HT-29 (cell line): ENCODE results near the gene IP6K1. TPM values are rescaled to one million over a fixed set of nuclear protein-coding genes. Genes with fewer than 3 reads are reported as not detected.

Source experiments
- DNase-seq: peaks from one replicate; pipeline ENCODE4 v3.0.0-alpha.2; 2015; ENCODE audit warnings: low spot score
- total RNA-seq: library from RNA; depleted of rRNA; stranded (reverse); fragments of >200 nt; shearing (Covaris generic); gene quantifications from 2 replicates; pipeline ENCODE4 v1.2.3, GENCODE V29; 2014

Gene IP6K1
- total RNA-seq, 1 experiment from 2014 or later: 38.3 TPM

DNA sequence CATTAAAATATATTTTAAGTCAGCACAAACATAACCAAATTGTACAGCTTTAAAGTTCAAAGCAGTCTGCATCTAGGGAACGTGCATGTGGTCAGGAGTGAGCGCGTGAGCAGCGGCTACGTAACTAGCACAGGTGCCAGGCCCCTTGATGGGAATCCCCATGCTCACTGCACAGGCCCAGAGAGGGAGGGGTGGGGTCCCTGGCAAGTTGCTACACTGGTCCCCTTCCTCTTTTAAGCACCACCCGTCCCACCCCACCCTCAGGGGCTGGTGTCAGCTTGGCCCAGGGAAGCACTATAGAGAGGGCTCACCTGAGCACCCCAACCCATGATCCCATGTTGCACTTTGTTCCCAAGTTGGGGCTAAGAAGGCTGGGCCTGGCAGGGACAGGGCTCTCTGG is 61.8 kb downstream of the IP6K1 start:
- DNase-seq: no peak

DNA sequence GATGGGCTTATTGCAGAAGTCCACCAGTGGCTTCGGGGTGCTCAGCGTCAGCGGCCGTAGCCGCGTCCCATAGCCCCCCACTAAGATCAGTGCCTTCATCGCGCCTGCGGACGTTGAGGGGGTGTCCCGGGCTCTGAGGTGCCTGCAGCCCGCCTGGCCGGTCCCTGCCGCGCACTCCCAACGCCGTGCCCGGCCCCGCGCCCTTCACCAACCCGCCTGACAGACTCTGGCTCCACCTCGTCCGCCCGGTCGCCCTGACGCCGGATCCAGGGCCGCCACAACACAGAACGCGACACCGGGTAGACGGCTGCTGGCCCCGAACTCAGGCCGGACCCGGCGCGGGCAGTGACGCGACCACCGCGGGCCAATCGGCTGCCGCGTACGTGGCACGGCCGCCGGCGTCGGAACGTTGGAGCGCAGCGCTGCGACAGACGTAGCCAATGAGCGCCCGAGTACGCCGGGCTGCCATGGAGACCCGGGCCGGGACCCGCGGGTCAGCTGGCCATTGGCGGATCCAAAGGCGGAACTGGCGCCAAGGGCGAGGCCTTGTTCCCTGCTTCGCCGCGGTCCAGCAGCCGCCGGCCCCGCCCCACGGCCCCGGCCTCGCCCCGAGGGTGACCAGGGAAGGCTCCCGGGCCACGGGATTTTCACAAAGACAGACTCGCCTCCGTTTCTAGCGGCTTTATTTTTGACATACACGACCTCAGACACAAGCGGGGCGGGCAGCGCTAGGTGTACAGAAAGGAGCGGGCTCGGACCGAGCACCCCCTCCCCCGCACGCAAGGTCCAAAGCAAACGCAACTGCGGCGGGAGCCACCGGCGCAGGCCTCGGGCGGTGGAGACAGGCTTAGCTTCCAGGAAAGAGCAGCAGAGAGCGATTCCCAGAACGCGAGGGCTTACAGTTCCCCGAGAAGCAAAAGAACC is 62.5 kb downstream of the IP6K1 start, which contains the start of gene GMPPB:
Gene GMPPB, minus strand, starts transcription at position 324 of the 924 bp plus-strand sequence. Its CDS starts 225 bp downstream, at position 99.
- peak; percentile 95 for DNase-seq

DNA sequence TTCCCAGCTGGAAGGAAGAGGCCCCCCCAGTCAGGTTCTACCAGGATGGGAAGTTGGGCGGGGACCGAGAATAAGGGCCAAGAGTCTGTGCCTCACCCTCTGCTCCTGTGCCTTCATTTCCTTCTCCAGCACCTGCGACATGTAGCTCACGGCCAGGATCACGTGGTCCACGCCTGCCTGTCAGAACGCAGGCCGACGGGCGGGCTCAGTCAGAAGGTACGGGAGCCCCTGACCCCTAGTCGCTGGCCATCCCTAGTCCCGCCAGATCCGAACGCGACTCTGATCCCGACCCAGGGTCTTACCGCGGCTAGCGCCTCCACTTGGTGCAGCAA is 63.1 kb downstream of the IP6K1 start:
- DNase-seq: peak; percentile 54

DNA sequence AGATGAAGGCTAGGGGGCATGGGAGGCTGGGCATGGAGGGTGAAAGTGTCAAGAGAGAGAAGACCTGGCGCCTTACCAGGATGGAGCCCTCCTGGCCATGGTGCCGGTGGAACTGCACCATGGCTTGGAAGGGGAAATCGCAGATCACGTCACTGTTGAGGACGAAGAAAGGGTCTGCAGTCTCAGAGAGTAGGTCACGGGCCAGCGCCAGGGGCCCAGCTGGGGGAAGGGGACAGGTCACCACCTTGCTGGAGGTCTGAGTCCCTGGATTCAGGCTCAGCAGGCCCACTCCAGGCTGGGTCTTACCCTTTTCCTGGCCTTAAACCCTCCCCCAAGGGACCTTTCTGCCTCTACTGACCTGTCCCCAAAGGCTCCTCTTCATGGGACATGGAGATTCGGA is 63.4 kb downstream of the IP6K1 start:
- no peak for DNase-seq

DNA sequence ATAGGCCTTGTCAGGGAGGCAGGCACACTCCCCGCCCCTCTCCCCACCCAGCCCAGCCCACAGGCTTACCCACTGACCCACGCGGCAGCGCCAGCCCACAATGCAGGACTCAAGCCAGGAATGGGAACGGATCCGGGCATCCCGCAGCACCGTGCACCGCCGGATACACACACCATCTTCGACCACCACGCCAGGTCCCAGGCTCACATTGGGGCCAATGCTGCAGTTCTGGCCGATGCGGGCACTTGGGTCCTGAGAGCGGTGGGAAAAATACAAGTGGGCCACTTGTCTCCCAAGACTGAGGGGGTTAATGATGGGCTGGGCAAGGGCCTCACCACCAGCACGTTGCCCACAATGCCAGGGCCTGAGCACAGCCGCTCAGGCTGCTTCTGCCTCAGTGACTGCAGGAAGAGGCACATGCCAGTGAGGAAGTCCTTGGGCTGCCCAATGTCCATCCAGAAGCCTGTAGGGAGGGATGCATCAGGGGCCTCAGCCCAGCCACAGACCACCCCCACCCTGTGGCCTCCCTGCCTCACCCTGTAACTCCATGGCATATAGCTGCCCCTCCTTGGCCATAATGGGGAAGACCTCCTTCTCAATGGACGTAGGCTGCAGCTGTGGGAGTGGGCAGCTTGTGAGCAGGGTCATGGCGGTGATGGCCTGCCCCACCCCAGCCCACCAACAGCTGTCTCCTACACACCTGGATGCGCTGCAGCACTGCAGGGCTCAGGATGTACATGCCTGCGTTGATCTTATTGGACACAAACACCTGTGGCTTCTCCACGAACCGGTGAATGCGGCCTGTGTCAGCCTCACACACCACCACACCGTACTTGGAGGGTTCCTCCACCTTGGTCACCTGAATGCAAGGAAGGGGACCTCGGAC is 64.2 kb downstream of the IP6K1 start:
- no peak for DNase-seq

DNA sequence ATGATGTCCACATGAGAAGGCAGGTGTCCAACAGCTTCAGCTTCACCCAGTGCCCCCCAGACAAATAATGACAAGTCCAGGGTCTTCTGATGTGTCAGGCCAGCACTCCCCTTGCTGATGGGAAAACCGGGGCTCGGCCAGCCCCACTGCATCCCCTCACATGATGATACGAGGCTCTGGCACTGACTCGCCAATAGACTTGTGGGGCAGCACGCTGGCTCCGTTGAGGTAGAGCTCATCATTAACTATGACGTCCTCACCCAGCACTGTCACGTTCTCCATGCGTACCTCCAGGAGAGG is 64.8 kb downstream of the IP6K1 start:
- no peak for DNase-seq

DNA sequence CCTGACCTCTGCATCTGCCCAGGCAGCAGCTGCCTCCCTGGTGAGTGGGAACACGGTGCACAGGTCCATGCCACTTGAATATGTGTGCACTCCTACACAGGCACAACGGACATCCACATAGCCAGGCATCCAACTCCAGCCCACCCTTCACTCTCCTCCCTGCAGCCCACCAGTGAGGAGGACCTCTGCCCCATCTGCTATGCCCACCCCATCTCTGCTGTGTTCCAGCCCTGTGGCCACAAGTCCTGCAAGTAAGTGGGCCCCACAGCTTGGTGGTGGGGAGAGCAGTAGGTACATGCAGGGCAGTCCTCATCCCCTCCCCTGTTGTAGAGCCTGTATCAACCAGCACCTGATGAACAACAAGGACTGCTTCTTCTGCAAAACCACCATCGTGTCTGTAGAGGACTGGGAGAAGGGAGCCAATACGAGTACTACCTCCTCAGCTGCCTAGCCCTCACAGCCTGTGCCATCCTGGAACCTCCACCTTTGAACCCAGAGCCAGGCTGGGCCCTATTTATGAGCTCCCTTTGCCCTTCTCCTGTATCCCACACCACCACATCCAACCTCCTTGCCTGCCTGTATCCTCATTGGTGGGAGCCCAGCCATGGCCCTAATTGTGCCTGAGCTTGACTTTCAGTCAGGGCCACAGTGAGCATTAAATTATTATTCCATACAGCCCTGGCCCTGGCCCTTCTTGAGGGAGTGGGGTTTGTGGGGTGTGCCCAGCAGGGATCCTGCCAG is 65.3 kb downstream of the IP6K1 start:
- no peak for DNase-seq

DNA sequence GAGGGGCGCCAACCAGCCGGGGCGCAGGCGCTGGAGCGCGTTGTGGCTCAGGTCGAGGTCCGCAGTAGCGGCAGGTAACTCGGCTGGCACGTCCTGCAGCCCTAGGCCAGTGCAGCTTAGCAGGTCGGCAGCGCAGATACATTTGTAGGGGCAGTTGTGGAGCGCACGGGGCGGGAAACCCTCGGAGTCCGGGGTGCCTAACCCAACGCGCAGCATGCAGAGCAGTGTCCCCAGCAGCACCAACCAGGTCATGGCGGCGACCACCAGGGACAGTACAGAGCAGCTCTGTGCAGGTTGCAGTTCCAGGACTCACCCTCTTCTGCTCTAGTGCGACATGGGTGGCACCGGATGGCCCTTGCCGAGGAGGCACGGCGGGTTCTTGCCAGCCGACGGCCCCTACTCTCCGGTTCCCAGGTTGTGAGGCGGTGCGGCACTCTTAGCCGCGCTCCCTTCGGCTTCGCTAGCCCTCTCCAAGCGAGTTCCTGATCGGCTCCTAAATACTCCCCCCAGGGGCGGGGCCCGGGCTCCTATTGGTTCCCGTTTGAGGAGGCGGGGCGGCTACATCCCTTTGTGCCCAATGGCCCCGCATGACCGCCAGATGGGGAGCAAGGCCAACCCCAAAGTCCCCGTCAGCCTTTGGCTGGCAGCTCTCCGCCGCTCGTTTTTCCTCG is 67.0 kb downstream of the IP6K1 start, which contains the start of gene AMIGO3:
Gene AMIGO3, minus strand, starts transcription at position 471 of the 671 bp plus-strand sequence. Its CDS starts 219 bp downstream, at position 252.
- DNase-seq: peak; percentile 84

DNA sequence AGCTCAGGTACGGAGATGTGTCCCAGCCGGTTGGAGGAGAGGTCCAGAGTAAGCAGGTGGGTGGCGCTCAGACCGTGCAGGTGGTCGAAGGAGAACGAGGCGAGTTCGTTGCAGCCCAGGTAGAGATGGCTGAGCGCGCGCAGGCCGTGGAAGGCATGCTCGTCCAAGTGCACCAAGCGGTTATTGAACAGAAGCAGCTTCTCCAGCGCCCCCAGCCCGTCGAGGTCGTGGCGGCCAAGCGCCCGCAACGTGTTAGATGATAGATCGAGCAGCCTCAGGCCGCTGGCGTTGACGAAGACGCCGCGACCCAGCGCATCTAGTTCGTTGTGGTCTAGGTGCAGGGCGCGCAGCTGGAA is 67.5 kb downstream of the IP6K1 start:
- no peak for DNase-seq

DNA sequence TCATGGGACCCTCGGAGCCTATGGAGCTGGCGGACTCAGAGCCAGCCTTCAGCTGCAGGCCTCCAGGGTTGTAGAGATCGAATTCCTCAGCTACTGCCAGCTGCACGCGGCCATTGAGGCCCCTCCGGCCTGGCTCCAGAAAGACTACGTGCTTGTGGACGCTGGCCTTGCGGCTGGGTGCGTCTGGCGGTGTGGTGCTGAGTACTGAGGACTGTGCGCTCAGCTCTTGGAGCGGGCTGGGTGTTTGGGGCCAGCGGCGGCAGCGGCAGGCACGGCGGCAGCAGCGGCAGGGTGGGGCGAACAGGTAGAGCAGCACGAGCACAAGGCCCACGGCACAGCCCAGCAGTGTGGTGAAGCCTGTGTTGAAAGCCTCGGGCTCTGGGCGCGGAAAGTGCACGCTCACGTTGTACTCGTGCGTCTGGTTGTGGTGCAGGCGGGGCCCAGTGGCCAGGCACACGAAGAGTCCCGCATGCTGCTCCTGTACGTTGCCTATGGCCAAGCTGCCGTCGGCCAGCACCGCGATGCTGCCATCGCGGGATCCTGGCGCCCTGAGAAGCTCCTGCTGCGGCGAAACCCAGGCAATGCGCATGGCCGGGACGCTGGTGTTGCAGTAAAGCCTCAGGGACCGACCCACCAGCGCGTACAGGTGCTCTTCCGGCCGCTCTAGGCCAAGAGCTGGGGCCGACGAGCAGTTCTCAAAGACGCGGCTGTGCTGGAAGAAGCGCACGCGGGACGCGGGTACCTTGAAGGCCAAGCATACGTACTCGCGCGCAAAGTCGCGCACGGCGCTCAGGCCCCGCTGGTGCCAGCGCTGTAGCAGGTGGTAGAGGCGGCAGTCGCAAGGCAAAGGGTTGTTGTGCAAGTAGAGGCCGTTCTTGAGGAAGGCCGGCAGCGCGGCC is 68.1 kb downstream of the IP6K1 start:
- DNase-seq: no peak

DNA sequence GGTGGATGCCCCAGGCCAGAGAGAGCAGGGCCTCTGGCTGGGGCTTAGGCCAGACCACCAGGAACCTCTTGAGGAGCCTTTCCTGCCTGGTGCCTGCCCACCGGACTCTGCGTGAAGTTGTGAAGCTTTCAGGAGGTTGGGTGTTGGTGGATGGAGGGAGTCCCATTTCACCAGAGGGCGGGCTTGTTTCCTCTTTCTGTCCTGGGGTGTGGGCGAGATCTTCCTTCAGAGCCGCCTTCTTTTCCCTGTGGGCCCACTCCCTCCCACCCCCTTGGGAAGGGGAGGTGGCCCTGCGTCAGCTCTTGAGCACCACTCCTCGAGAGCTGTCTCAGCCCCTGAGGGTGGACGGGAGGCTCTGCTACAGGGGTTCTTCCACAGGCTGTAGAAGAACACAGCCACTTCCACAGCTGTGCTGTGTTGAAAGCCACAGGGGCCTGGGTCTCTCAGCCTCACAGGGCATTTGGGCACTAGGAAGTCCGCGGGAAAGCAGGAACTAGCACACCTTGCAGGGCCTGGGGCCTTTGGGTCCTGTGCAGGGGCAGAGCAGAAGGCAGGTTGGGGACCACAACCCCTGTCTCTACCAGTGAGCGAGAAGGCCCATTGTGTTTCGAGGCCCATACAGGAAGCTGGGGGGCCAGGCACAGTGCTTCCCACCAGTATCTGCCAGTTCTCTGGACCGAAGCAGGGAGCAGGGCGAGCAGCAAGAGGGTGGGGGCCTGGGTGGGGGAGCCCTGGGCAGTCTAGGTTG is 69.0 kb downstream of the IP6K1 start:
- DNase-seq: no peak

DNA sequence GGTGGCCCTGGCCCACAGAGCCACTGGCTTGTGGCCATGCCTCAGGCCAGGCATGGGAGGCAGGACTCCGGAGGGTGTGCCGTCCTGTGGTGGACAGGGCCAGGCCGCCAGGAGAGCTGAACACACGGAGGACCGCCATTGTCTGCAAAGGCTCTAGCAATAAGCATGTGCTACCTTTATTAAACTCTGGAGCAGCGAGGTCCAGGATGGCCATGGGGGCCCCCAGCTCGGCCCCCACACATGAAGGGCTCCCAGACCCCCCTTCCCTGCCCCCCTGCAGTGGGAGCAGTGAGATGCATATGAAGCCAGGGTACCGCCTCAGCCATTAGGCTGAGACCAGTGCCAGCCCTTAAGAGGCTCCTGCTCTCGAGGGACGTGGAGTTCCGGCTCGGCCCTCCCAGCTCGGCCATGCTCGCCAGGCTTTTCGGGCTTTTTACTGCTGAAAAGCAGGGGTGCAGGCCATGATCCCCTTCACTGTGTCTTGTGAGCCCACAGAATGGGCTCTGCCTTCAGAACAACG is 69.6 kb downstream of the IP6K1 start:
- DNase-seq: no peak

DNA sequence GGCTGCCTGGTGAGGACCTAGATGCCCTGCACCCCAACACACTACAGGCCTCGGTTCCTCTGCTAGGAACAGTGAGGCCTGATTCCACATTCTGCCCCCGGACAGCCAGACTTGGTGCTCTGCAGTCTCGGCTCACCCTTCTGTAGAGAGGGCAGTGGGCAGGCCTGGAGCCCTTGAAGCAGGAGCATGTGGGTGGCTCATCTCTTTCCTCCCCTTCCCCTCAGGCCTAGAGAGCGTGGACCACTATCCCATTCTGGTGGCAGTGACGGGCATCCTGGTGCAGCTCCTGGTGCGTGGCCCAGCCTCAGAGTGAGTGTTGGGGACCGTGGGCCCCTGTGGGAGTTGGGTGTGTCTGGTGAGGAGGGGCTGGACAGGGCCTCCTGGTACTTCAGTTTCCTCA is 70.2 kb downstream of the IP6K1 start:
- DNase-seq: no peak

DNA sequence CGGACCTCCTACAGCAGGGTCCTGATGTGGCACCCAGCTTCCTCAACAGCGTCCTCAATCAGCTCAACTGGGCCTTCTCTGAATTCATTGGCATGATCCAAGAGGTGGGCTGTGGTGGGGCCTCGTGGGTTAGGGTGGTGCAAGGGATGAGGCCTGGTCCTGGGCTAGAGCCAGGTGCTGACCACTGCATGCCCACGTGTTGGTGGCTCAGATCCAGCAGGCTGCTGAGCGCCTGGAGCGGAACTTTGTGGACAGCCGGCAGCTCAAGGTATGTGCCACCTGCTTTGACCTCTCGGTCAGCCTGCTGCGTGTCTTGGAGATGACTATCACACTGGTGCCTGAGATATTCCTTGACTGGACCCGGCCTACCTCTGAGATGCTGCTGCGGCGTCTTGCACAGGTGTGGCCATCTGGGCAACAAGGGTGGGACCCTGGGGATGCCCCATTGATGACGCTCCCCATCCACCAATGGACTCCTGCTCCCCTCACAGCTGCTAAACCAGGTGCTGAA is 70.7 kb downstream of the IP6K1 start:
- DNase-seq: no peak

DNA sequence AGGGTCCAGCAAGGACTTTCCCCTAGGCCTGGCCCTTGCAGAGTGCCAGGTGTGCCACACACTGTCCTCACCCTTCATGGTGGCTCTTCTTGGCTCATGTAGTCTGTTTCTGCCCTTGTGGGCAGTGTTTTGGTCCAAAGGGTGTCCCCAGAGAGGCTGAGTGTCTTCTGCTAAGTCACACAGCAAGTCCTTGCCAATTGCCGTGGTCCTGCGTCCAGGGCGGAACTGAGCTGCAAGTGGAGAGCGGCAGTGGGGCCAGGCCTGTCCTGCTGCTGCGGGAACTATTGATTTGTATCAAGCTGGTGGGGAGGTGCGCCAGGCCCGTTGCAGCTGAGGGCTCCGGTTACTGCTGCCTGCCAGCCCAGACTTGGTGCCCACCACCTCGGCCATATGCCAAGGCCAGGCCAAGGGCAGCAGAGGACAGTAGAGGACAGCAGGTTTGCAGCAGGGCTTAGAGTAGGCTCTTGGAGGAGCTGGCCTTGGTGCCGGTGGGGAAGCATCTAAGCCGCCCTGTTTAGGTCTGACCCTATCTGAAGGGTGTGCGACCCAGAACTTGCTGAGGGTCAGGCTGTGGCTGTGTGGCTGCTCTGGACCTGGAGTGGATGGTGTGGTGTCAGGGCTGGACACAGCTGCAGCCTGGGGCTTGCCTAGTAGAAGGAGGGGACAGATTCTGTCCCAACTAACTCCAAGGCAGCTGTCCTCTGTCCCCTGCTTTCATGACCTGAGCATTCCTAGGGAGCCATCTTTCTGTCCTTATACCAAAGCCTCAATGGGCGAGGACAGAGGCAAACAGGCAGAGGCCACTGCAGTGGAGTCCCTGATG is 71.4 kb downstream of the IP6K1 start:
- no peak for DNase-seq

DNA sequence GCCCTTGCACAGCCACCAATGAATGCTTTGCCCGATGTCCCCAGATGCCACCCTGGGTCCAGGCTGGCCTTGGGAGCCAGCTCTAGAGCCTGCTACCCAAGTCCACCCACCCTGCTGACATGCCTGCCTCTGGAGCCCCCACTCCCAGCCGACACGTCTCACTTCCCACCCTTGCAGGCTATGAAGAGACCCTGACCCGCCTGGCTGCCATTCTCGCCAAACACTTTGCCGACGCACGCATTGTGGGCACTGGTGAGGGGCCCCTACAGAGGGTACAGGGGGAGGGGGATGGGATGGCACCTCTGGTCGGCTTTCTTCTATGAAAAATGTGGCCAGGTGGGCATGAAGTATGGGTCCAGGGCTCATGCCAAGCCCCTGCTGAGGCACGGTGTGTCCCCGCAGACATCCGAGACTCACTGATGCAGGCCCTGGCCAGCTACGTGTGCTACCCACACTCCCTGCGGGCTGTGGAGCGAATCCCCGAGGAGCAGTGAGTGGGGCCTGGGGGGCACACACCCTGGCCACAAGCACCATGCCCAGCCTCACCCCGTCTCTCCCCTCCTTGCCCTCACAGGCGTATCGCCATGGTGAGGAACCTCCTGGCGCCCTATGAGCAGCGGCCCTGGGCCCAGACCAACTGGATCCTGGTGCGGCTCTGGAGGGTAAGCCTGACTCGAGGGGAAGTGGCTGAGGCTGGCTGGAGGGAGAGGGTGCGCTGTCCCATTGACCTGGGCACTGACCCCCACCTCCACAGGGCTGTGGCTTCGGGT is 72.8 kb downstream of the IP6K1 start:
- DNase-seq: no peak

DNA sequence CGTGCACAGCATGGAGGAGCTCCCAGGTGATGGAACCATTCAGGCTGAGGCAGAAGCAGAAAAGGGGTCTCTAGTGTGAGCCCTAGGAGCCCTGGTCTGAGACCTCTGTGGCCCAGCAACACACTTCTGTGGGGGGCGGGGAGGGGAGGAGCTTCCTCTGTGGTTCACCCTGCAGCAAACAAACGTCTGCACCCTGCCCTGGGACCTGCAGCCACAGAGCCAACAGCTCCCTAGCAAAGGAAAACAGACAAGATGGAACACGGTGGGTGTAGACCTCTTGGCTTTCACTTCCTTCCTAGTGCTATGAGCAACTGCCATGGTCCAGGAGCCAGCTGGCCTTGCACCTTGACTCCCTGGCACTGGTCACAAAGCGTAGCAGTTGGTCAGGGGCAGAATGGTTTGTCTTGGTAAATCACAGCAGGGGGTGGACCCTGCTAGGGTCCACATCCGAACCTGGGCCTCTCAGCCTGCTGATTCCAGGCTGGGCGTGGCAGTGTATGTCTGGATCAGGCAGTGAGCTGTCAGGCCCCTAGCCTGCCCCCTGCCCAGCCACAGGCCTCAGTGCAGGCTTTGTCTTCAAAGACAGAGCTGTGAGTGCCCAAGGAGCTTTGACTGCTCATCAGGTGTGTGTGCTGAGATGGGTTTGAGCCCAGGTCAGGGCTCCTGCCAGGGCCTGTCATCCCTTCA is 73.6 kb downstream of the IP6K1 start:
- no peak for DNase-seq
